Kidney epithelial cell (primary cell): Measurements from ENCODE around the gene RPTOR. TPM values are rescaled to one million over a fixed set of nuclear protein-coding genes. Genes with fewer than 3 reads are reported as not detected.
A peak's percentile ranks its signal among the peaks of the same experiment; 100 is the strongest.

Experiments used
- DNase-seq: peaks from one replicate; pipeline ENCODE4 v3.0.0-alpha.2; 2010; ENCODE audit warnings: low read depth
- H3K27me3 ChIP-seq: 2 replicates; pipeline ENCODE4 v1.6.0; 2011; ENCODE audit warnings: low read length; ENCODE audit not compliant: control insufficient read depth, insufficient read depth
- H3K36me3 ChIP-seq: 2 replicates; pipeline ENCODE4 v1.5.1; 2011; ENCODE audit warnings: low read length; ENCODE audit not compliant: control insufficient read depth, insufficient read depth
- H3K4me3 ChIP-seq: 2 replicates; pipeline ENCODE4 v1.5.1; 2011; ENCODE audit warnings: low read depth, mild to moderate bottlenecking, control low read depth, low read length
- CTCF ChIP-seq: IDR thresholded peaks from 2 replicates; pipeline ENCODE4 v1.5.1; 2011; ENCODE audit warnings: mild to moderate bottlenecking, moderate library complexity, low read length, control low read depth, inconsistent platforms; ENCODE audit not compliant: insufficient read depth, poor library complexity, severe bottlenecking
- total RNA-seq: library from RNA; depleted of rRNA; stranded (reverse); fragments of >200 nt; gene quantifications from 2 replicates; pipeline ENCODE4 v1.2.3, GENCODE V29; 2015

RPTOR gene, protein sequence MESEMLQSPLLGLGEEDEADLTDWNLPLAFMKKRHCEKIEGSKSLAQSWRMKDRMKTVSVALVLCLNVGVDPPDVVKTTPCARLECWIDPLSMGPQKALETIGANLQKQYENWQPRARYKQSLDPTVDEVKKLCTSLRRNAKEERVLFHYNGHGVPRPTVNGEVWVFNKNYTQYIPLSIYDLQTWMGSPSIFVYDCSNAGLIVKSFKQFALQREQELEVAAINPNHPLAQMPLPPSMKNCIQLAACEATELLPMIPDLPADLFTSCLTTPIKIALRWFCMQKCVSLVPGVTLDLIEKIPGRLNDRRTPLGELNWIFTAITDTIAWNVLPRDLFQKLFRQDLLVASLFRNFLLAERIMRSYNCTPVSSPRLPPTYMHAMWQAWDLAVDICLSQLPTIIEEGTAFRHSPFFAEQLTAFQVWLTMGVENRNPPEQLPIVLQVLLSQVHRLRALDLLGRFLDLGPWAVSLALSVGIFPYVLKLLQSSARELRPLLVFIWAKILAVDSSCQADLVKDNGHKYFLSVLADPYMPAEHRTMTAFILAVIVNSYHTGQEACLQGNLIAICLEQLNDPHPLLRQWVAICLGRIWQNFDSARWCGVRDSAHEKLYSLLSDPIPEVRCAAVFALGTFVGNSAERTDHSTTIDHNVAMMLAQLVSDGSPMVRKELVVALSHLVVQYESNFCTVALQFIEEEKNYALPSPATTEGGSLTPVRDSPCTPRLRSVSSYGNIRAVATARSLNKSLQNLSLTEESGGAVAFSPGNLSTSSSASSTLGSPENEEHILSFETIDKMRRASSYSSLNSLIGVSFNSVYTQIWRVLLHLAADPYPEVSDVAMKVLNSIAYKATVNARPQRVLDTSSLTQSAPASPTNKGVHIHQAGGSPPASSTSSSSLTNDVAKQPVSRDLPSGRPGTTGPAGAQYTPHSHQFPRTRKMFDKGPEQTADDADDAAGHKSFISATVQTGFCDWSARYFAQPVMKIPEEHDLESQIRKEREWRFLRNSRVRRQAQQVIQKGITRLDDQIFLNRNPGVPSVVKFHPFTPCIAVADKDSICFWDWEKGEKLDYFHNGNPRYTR (N-terminal part only)
- total RNA-seq, result 22.7 and 24.8 TPM in 2 replicates

DNA sequence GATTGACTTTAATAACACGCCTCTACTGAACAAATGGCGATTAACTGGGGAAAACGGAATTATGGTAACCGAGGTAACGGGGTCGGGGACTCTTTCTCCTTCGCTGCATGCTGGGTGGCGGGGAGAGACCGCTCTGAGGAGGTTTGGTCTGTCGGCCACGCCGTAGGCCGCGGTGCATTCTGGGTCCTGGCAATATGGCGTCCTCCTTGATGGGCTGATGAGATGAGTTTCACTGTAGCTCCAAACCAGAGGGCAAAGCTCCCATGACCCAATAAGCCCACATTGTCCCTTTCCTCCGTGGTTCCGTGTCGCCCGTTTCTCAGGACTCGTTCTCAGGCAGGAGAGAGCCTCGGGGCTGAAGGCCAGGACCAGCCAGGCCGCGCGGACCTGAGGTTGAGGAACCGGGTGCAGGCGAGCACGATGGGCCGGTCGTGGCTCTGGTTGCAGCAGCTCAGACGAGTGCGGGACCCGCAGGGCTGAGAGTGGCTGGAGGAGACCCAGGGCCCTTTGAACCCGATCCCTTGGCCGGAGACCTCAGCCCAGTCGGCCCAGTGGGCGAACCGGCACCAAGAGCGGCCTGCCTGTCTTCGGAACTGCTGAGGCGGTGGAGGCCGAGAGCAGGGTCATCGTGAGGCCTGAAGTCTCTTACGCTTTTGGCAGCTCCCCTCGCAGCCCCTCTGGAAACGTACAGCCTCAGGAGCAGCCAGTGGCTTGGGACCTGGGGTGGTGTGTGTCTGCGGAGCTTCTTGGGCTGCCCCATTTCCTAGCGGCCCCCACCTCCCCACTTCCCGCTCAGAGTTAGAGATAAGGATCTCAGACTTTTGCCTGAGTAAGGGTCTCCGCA, at the start of gene RPTOR:
Gene RPTOR, plus strand, starts transcription at position 184 of the 844 bp plus-strand sequence. CDS start 792 bp downstream, outside the sequence.
- DNase-seq, result peak; percentile 59

DNA sequence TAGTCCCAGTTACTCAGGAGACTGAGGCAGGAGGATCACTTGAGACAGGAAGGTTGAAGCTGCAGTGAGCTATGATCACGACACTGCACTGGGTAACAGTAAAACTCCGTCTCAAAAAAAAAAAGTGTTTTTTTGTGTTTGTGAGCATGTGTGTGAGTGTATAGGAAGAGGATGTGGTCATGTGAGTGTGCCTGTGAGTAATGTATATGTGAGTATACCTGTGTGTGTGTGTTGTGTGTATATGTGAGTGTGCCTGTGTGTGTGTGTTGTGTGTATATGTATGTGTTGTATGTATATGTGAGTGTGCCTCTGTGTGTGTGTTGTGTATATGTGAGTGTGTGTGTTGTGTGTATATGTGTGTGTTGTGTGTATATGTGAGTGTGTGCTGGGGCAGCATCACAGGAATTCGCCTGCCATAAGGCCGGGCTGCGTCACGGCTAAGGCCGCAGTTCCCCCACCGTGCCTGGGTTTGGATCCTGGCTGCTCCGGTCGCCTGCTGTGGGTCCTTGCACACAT, 46.9 kb upstream of the RPTOR start:
- Histone ChIP-seq H3K4me3 (no peak overlapping the region), H3K27me3 (peaks cover 9% of the 10 kb centered on the region), H3K36me3 (no peaks in the 10 kb centered on the region)
- no peak for DNase-seq
- no peak for TF ChIP-seq CTCF

More for the DNA sequence above, at the start of gene RPTOR:
- Histone ChIP-seq H3K4me3 (peak within 1 kb of the TSS; percentile 89), H3K36me3 (no peaks in the 10 kb centered on the region), H3K27me3 (no peaks in the 10 kb centered on the region)
- no peak for TF ChIP-seq CTCF

DNA sequence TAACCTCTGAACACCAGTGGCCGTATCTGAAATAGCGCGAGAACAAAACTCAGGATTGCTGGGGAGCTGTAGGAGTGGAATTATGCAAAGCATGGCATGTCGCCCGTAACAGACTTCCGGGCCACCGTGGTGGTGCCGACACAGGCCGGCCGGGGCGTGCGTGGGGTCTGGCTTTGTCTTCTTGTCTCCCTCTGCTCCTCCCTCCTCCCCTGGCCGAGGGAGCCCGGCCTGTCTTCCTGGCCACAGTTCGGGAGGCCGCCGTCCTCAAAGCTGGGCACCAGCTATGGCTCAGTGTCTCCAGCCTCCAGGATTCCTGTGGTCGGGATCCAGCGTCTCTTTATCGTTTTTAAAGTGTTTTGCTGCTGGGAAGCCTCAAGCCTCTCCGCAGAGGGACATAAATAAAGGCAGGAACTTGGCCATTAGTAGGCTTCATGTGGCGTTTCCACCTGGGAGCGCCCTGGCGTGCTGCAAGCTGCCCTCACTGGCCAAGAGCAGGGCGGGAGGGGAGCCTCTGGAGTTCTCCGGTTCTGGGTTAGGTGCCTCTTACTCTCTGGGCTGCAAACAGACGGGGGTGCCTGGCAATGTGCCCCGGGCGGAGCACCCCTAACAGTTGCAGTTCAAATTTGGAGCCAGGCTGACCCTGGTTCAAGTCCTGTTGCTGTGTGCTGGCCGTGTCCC, 46.3 kb upstream of the RPTOR start:
- TF ChIP-seq CTCF, result no peak
- Histone ChIP-seq H3K27me3 (peaks cover 7% of the 10 kb centered on the region), H3K36me3 (no peaks in the 10 kb centered on the region), H3K4me3 (no peak overlapping the region)
- no peak for DNase-seq

GRCh38 chr17:80498920-80499410, 45.7 kb upstream of the RPTOR start:
- no peak for TF ChIP-seq CTCF
- no peak overlapping the region for H3K4me3 ChIP-seq
- no peak for DNase-seq
- no peaks in the 10 kb centered on the region for H3K36me3 ChIP-seq
- peaks cover 5% of the 10 kb centered on the region for H3K27me3 ChIP-seq
